Left renal pelvis (tissue), 4 donors: ENCODE data around the gene CEP131. TPM values are rescaled to one million over a fixed set of nuclear protein-coding genes. Genes with fewer than 3 reads are reported as not detected.
"Not testable (repeated sequence)": the region's sequence is repeated elsewhere in the genome, so short reads cannot be mapped to it uniquely, and the experiment has no call there.

Experiments
- DNase-seq, 4 donors: peaks; one replicate each; pipeline ENCODE4 v3.0.0-alpha.2; 2013; ENCODE audit warnings: low read depth in 4 of 4, low spot score in 3 of 4
- polyA plus RNA-seq, 4 donors: library from polyadenylated mRNA; unstranded; fragments of 120-200 nt; gene quantifications; one replicate each; pipeline ENCODE4 v1.2.1, GENCODE V29; 2013; ENCODE audit not compliant: insufficient read length in 4 of 4

The CEP131 gene
- polyA plus RNA-seq, 4 donors, result 12.3 to 26.9 (median 15.0) TPM

- DNase-seq, result no peak
Measured at GRCh38 chr17:81228834-81229665, 6.3 kb upstream of the CEP131 start.

DNA sequence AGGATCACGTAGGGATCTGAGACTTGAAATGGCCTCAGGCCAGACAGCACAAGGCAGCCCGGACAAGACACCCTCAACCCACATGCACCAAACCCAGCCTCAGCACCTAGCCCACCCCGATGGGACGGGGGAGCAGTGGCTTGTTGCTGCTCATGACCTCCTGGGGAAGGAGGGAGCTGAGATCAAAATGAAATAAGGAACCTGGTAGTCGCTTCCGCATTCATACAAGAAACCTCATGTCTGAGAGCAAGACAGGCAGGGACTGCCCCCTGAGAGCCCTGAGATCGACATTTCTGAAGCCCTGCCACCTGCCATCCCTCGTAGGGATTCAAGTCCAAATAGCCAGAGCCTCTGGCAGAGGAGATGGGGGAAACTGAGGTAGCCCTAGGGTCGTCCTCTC lies 5.7 kb upstream of the CEP131 start:
- no peak for DNase-seq

DNA sequence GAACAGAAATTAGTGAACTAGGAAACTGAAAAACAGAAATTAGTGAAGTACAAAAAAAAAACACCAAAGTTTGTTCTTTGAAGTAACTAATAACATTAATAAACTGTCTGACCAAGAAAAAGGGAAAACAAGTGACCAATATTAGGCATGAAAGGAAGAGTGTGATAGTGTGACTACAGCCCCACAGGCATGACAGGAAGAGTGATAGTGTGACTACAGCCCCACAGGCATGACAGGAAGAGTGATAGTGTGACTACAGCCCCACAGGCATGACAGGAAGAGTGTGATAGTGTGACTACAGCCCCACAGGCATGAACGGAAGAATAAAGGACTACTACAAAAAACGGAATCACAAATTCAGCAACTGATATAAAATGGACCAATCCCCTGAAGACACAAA lies 4.9 kb upstream of the CEP131 start:
- not testable (repeated sequence) for DNase-seq

DNA sequence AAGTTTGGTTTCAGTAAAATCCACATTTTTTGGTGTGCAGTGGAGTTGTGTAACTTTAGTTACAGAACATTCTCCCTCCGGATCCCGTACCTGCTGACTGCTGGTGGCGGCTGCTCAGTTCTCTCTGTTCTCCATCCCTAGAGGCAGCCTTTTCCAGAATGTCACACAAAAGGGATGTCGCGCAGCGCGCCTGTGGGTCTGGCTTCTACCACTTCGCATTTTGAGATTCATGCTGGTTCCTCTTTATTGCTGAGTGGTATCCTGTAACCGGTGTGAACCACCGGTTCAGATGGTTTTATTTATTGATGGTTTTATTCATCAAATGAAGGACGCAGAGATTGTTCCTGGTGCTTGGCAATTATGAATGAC lies 981 bp upstream of the CEP131 start:
- DNase-seq, result no peak

DNA sequence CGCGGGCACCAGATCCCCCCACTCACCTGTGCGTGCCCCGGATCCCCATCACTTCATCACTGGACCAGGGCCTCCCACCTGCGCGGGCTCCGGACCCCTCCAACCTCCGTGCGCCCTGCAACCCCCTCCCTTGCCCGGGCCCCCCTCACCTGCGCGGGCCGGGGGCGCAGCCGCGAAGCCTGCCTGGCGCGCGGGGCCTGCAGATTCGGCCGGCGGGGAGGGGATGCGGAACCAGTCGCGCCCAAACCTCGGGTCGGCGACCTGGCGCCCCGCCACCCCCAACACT lies 202 bp downstream of the CEP131 start:
- DNase-seq, result no peak

- DNase-seq, result no peak
Measured at GRCh38 chr17:81221842-81222619, 734 bp downstream of the CEP131 start.

DNA sequence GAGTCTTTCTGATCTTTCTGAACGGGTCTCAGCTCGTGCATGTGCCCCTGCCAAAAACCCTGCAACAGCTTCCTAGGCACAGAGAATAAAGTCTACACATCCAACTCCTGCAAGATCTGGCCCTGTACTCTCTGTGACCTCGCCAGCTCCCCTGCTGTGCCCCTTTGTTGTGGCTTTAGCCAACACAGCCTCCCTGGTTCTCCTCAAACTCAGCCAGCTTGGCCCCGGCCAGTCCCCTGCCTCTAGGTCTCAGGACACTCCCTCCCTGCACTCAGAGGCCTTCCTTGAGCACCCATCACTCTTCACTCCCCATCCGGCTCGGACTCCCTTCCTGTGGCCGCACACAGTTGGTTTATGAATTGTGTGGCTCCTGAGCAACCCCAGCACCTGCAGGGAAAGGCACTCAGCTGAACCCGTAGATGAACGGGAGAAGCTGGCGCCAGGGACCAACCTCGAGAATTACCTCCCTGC lies 1.4 kb downstream of the CEP131 start:
- no peak for DNase-seq

DNA sequence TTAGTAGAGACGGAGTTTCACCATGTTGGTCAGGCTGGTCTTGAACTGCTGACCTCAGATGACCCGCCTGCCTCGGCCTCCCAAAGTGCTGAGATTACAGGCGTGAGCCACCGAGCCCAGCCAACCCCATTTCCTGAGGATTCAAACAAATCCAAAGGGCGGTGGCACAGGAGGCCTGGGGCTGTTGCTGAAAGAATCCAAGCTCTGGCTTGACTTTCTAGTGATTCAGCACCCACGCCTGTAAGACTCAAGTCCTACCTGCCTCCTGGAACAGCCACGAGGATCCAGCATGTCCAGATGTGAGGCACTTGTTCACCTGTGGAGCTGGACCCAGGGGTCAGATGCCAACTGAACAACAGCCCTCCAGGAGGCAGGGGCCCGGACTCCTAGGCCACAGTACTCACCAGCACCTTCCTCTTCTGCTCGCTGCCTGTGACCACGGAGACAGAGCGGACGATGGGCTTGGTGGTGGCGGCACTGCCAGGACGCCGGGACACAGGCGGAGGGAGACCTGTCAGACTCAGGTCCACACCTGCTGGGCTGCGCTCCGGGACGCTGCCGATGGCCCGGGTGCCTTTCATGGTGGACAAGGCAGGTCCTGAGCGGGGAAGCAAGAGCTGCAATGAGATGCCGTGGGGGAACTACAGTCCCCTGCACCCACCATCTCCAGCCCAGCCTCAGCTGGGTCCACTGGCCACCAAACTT lies 3.1 kb downstream of the CEP131 start:
- DNase-seq, result no peak

DNA sequence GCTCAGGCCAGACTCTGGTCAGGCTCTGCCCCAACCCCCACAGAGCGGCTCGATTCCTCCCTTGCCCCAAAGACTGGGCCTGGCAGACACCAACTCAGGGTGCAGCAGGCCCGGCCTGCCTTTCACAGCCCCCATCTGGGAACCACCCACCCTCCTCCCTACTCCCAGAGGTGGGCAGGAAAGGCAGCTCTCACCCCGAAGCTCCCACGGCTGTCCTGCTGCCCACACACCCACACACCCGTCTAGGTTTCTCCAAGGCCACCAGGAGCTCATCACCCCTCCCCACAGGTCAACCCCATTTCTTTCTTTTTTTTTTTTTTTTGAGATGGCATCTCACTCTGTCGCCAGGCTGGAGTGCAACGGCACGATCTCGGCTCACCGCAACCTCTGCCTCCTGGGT lies 3.8 kb downstream of the CEP131 start:
- DNase-seq, result no peak

- no peak for DNase-seq
Measured at GRCh38 chr17:81218459-81218858, 4.3 kb downstream of the CEP131 start.

DNA sequence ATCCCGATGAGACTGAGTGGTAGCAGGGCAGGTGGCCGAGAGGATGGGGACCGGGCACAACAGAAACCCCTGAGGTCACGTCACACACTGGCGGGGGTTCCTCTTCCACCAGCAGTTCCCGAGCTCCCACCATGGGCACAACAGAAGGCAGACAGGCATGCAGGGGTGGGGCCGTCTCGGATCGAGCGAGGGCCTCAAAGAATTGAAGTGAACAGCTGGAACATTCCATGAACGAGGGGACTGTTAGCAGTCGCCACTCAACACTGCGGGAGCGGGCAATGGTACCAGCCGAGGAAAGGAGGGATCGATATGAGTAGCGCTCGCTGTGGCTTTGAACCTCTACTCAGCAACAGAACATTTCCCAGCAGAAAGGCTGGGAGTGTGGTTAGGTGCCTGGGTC lies 5.3 kb downstream of the CEP131 start:
- no peak for DNase-seq

DNA sequence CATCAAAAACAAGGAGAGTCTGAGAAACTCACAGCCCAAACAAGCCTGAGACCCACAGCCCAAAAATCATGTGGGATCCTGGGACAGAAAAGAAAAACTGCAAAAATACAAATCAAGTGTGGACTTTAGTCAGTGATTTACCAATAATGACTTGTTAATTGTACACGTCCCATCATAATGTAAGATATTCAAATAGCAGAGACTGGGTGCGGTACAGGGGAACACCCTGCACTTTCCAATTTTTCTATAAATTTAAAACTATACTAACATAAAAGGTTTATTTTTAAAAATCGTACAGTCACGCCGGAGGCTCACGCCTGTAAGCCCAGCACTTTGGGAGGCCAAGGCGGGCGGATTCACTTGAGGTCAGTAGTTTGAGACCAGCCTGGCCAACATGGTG lies 8.8 kb downstream of the CEP131 start:
- no peak for DNase-seq

- DNase-seq, result no peak
Measured at GRCh38 chr17:81212365-81212764, 10.4 kb downstream of the CEP131 start.

GRCh38 chr17:81210868-81211267 lies 11.9 kb downstream of the CEP131 start:
- DNase-seq, result no peak

GRCh38 chr17:81210466-81210865 lies 12.3 kb downstream of the CEP131 start:
- DNase-seq, result no peak

- DNase-seq, result no peak
Measured at GRCh38 chr17:81209141-81209540, 13.6 kb downstream of the CEP131 start.

DNA sequence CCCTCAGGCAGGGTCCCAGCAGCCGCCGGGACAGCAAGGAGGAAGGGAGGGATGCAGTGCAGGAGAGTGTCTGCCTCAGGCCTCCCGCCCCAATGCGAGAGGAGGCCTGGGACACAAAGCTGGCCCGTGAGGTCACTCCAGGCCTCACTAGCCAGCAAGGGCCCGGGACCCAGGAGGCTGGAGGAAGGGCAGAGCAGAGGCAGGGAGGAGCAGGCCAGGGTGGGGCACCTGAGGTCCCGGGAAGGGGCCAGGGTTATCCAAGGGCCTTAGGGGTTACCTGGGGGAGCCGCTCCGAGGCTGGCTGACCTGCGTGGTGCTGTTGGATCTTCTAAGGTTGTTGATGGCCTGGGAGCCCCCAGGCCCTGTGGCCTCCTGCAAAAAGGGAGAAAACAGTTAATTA lies 14.1 kb downstream of the CEP131 start:
- DNase-seq, result no peak

DNA sequence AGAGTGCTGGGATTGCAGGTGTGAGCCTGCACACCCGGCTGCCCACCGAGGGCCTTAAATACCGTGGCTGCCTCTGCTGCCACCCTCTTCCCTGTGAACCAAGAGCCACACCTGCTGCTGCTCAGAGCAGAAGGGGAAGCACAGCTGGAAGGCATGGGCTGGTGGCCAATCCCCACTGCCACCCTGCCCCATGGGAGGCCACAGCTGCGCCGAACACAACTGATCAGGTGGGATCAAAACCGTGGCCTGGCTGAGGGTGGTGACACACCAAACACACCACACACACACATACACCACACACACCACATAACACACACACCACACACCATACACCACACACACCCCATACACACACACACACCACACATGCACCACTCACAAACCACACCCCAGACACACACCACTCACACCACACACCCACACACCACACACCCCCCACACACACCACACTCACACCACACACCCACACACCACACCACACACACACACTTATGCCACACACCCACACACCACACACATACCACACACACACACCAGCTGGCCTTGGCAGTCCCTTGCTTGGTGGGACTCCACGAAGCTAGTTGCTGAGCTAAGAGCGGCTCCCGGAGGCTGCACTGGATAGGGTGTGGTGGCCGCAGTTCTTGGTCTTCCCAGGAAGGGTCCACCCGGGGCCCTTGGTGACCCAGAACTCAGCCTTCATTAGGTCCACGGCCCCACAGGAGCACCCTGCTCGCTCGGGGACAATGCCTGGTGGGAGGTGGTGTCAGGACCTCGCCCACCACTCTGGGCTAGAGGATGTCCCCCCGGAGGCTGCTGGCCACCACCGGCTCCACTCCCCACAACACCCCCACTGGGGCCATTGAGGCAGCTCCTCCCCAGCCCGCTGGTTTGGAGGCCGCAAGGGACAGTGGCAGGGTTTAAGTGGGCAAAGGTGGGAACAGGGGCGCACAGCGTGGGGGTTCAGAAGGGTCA lies 14.9 kb downstream of the CEP131 start:
- DNase-seq, result no peak

DNA sequence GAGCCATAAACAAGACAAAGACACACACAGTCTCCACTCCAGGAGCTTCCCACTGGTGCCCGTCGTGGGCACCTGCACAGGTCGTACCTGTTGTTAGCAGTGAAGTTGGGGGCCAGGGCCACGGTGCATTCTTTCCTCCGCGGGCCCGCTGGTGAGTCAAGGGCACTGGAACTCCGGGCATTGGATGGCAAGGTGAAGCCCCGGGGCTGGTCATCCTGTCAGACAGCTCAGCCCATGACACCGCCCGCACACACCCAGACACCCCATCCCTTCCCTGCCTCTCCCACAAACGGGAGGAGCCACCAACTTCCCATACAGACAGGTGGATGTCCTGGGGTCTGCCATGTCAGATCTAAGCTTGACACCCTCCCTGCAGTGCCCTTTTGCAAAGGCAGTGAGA lies 16.1 kb downstream of the CEP131 start:
- DNase-seq, result no peak

- no peak for DNase-seq
Measured at GRCh38 chr17:81206166-81206565, 16.6 kb downstream of the CEP131 start.
